Measurements from ENCODE around the gene JOSD2.

- no peak for TF ChIP-seq CTCF (IDR thresholded peaks at IDR 0.05; ENCODE audit: insufficient read depth, low read length, poor library complexity, severe bottlenecking)
- no peak for TF ChIP-seq EZH2phosphoT487 (conservative IDR thresholded peaks at IDR 0.05; ENCODE audit: low read length)
These were observed 44.7 kb upstream of the JOSD2 start for GRCh38 chr19:50555450-50556281.

All from SU-DHL-6 (cell line).